Kidney (tissue), 14 donors: ENCODE results near the gene CASP10. TPM values are rescaled to one million over a fixed set of nuclear protein-coding genes. Genes with fewer than 3 reads are reported as not detected.

Source experiments
- DNase-seq, 5 donors: peaks; one replicate each; pipeline ENCODE4 v3.0.0-alpha.2; 2013 to 2020
- FAIRE-seq: peaks from 2 replicates; lab custom pipeline; 2012; peaks lifted over from hg19 to GRCh38; lab: Jason Lieb, UNC
- H3K27ac ChIP-seq, 2 donors: one replicate each; pipeline ENCODE4 v1.7.0; 2013; ENCODE audit warnings: low read depth in 2 of 2, low read length in 2 of 2, inconsistent platforms in 1 of 2
- H3K27me3 ChIP-seq: one replicate; pipeline ENCODE4 v1.7.1; 2013; ENCODE audit warnings: low read length, inconsistent platforms; ENCODE audit not compliant: control insufficient read depth, insufficient read depth
- H3K36me3 ChIP-seq, 3 donors: one replicate each; pipeline versions ENCODE4 v1.7.0 to v1.7.1; 2013; ENCODE audit warnings: low read length in 3 of 3, control low read depth in 1 of 3, inconsistent platforms in 1 of 3; ENCODE audit not compliant: insufficient read depth in 3 of 3, control insufficient read depth in 2 of 3
- H3K4me1 ChIP-seq, 3 donors: one replicate each; pipeline versions ENCODE4 v1.7.0 to v1.7.1; 2013; ENCODE audit warnings: low read length in 3 of 3, inconsistent platforms in 1 of 3, low read depth in 1 of 3; ENCODE audit not compliant: control insufficient read depth in 2 of 3, insufficient read depth in 2 of 3
- H3K4me3 ChIP-seq, 3 donors: one replicate each; pipeline versions ENCODE4 v1.7.0 to v1.8.1; 2013; ENCODE audit warnings: low read length in 3 of 3, control low read depth in 1 of 3, inconsistent platforms in 1 of 3
- H3K9ac ChIP-seq, 3 donors: one replicate each; pipeline versions ENCODE4 v1.7.0 to v1.7.1; 2013; ENCODE audit warnings: low read length in 3 of 3, control low read depth in 1 of 3, inconsistent platforms in 1 of 3
- H3K9me3 ChIP-seq, 3 donors: one replicate each; pipeline versions ENCODE4 v1.7.0 to v1.7.1; 2013; ENCODE audit warnings: low read length in 3 of 3, control low read depth in 1 of 3, inconsistent platforms in 1 of 3; ENCODE audit not compliant: control insufficient read depth in 2 of 3, insufficient read depth in 1 of 3
- intact Hi-C: fragments of 100-400 bp; cut with DNase I; formaldehyde crosslinking; loops from one replicate; pipeline ENCODE4 v1.11.1; 2022
- polyA plus RNA-seq: library from polyadenylated mRNA; stranded (reverse); fragments of 350-450 nt; fragmentation: Illumina TruSeq; extraction: RNeasy Lipid Tissue Mini Kit (QIAGEN cat#74804); gene quantifications from one replicate; pipeline ENCODE4 v1.2.3, GENCODE V29; 2014; ENCODE audit warnings: low read depth, low replicate concordance; ENCODE audit not compliant: insufficient read depth
- total RNA-seq: library from RNA; stranded (reverse); fragmentation: NEBNext Ultra II Directional; extraction: Animal tissue kit (Norgen Biotek cat#: 25700); gene quantifications from one replicate; pipeline ENCODE4 v1.2.1, GENCODE V29; 2021
- TF ChIP-seq, protein P1 (sequence below): IDR thresholded peaks from 3 replicates; pipeline ENCODE4 v1.5.1; 2012; ENCODE audit warnings: mild to moderate bottlenecking, moderate library complexity, borderline replicate concordance; ENCODE audit not compliant: insufficient read depth; ENCODE audit errors: extremely low read depth
- donor health status: control.
- donor health status: control.
- donor health status: control.
- donor health status: control.
- donor health status: control.
- donor health status: DM: yes; HTN: yes; CAD: no.
- donor health status: Normal renal cell carcinoma (clear cell type).

The CASP10 gene
- total and polyA plus RNA-seq, 2 donors from 2014 or later = 4.5 to 24.6 TPM

DNA sequence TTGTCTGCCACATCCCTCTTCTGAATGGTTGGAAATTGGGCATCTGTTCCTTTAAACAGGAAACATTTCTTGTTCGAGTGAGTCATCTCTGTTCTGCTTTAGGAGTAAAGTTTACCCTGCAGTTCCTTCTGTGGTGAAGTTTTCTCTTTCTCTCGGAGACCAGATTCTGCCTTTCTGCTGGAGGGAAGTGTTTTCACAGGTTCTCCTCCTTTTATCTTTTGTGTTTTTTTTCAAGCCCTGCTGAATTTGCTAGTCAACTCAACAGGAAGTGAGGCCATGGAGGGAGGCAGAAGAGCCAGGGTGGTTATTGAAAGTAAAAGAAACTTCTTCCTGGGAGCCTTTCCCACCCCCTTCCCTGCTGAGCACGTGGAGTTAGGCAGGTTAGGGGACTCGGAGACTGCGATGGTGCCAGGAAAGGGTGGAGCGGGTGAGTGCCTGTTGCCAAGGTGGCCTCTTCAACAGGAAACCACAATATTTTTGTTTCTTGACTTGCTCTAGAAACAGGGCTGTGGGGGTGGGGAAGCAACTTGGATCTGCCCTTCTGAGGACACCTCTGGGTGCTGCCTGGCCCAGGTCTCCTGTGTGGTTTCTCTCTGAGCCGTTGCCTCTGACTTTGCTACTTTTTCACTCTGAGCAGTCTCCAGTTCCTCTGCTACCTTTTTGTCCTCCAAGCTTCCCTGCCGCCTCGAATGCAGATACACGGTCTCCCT, 75.2 kb downstream of the CASP10 start:
- peak overlapping the region; percentile 84 to 92 for H3K27ac ChIP-seq
- H3K36me3 ChIP-seq = no peaks in the 10 kb centered on the region
- H3K9me3 ChIP-seq = no peaks in the 10 kb centered on the region
- intact Hi-C loops = no loop called here
- no peaks in the 10 kb centered on the region for H3K27me3 ChIP-seq
- peak overlapping the region; percentile 79 to 90 (median 89) for H3K4me3 ChIP-seq
- TF ChIP-seq, protein P1, sequence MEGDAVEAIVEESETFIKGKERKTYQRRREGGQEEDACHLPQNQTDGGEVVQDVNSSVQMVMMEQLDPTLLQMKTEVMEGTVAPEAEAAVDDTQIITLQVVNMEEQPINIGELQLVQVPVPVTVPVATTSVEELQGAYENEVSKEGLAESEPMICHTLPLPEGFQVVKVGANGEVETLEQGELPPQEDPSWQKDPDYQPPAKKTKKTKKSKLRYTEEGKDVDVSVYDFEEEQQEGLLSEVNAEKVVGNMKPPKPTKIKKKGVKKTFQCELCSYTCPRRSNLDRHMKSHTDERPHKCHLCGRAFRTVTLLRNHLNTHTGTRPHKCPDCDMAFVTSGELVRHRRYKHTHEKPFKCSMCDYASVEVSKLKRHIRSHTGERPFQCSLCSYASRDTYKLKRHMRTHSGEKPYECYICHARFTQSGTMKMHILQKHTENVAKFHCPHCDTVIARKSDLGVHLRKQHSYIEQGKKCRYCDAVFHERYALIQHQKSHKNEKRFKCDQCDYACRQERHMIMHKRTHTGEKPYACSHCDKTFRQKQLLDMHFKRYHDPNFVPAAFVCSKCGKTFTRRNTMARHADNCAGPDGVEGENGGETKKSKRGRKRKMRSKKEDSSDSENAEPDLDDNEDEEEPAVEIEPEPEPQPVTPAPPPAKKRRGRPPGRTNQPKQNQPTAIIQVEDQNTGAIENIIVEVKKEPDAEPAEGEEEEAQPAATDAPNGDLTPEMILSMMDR = no peak
- H3K9ac ChIP-seq = peak overlapping the region; percentile 56 to 85 (median 81)
- DNase-seq = peak; percentile 62 to 95 (median 71)
- peaks cover 0 to 3% (median 0%) of the 10 kb centered on the region in 3 donors for H3K4me1 ChIP-seq
- no peak for FAIRE-seq

DNA sequence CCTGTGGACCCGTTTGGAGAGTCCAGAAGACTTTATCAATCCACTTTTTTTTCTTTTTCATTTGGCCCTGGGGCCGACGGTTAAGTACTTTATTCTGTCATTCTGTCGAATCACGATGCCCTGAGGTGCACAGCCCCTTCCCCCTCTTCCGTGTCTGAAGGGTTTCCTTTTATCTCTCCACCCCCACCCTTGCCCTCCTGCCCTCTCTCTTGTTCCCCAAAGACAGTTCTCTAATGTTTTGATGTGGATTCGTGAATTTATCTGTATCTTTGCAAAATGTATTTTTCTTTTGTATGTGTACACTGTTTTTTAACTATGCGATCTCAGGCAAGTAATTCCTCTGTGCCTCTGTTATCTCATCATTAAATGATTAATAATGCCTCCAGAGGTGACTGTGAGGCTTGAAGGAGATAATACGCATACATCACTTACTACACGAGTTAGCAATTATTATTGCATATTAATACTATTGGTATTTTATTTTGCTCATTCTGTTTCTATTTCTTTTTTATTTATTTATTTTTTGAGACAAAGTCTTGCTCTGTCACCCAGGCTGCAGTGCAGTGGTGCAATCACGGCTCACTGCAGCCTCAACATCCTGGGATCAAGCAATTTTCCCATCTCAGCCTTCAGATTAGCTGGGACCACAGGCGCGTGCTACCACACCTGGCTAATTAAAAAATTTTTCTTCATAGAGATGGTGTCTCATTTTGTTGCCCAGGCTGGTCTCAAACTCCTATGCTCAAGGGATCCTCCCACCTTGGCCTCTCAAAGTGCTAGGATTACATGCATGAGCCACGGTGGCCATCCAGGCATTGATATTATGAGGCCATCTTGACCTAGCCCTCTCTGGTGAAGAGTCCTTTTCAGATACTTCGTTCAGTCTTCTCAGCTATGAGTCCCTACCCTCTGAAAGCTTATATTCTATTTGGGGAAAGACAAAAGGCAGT, 76.0 kb downstream of the CASP10 start:
- no peaks in the 10 kb centered on the region for H3K9me3 ChIP-seq
- H3K27me3 ChIP-seq = no peaks in the 10 kb centered on the region
- H3K9ac ChIP-seq = peak overlapping the region; percentile 56 to 85 (median 81)
- H3K4me3 ChIP-seq = peak overlapping the region; percentile 79 to 90 (median 89)
- DNase-seq (no peak), FAIRE-seq (no peak)
- peaks cover 0 to 3% (median 0%) of the 10 kb centered on the region in 3 donors for H3K4me1 ChIP-seq
- TF ChIP-seq, protein P1 = no peak
- peak overlapping the region; percentile 84 to 92 for H3K27ac ChIP-seq
- intact Hi-C loops = no loop called here
- H3K36me3 ChIP-seq = no peaks in the 10 kb centered on the region

DNA sequence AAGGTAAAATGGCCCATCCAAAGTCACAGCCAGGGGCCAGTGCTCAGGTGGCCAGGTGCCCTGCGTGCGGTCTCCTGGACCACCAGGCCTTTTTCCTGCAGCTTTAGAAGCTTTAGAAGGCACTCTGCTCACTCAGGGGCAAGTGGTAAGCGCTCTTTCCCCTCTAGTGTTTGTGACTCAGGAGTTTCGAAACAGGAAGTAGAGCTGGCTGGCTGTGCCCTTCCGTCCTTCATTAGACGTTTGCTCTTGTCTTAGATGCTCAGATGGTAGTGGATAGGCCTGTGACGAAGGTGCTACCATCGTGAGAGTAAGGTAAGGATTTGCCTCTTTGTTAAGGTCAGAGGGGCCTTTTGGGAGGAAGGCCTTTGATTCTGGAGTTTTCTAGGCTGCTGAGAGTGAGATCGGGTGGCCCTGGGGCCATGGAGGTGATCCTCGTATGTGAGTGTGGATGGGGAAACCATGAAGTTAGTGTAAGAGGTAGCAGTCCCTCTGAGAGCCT, 77.4 kb downstream of the CASP10 start, which contains the start of gene CASP8:
Gene CASP8, plus strand, starts transcription at position 235 of the 499 bp plus-strand sequence. CDS start 5,951 bp downstream, outside the sequence.
- no peak for FAIRE-seq
- H3K27me3 ChIP-seq = no peaks in the 10 kb centered on the region
- H3K4me3 ChIP-seq = peak within 1 kb of the TSS in 2 of 3 donors; percentile 0 to 32
- H3K9me3 ChIP-seq = no peaks in the 10 kb centered on the region
- no peak for DNase-seq
- no peaks in the 10 kb centered on the region for H3K36me3 ChIP-seq
- intact Hi-C loops = no loop called here
- H3K4me1 ChIP-seq = no peaks in the 10 kb centered on the region
- H3K9ac ChIP-seq = no peak within 1 kb of the TSS
- TF ChIP-seq, protein P1 = no peak
- peak within 1 kb of the TSS in 1 of 2 donors; percentile 13 for H3K27ac ChIP-seq
